T-helper 2 cell treated with Interferon-gamma antibody and Interleukin-4, amounts not matched to agents 5 μg/mL and 100 μg/mL, for 36 hours (primary cell): ENCODE measurements around the gene UCK2.
A peak's percentile ranks its signal among the peaks of the same experiment; 100 is the strongest.

Experiments
- DNase-seq: peaks from one replicate; pipeline ENCODE4 v3.0.0; 2021; ENCODE audit warnings: low spot score
- H3K27ac Mint-ChIP-seq: one replicate; pipeline ENCODE4 v1.8.0; 2021; ENCODE audit warnings: mild to moderate bottlenecking, mixed read lengths
- H3K27me3 Mint-ChIP-seq: one replicate; pipeline ENCODE4 v1.8.0; 2021; ENCODE audit warnings: low read depth, mixed read lengths
- H3K36me3 Mint-ChIP-seq: one replicate; pipeline ENCODE4 v1.8.0; 2021; ENCODE audit warnings: low read depth, mixed read lengths
- H3K4me1 Mint-ChIP-seq: one replicate; pipeline ENCODE4 v1.8.0; 2021; ENCODE audit warnings: low read depth, mixed read lengths
- H3K4me3 Mint-ChIP-seq: one replicate; pipeline ENCODE4 v1.8.0; 2022; ENCODE audit warnings: mild to moderate bottlenecking, moderate library complexity, mixed read lengths
- H3K9me3 Mint-ChIP-seq: one replicate; pipeline ENCODE4 v1.8.0; 2021; ENCODE audit warnings: mixed read lengths

UCK2 gene

DNA sequence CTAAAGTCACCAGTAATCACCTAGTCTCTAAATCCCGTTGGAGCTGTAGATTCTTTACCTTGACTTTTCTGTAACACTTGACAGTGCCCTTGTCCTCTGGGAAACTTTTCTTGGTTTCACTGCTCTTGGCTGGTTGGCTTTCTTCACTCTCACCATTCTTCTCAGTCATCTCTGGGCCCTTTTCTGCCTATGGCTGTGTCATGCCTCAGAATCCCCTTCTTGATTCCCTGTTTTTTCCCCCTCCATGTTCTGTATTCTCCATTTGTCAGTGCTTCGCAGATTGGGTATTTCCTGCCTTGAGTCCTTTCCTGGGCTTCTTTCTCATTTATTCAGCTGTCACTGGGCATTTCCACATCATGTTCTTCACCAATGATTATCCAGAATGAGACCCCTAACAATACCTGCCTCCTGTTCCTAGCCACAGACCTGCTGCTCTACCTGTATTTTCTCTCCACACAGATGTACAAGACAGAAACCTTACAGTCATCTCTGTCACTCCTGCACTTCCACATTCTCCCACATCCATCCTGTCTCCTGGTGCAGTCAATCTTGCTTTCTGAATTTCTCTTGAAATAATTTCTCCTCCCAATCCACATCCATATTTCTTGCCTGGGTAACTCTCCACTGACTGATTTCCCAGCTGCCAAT, 14.7 kb downstream of the UCK2 start:
- peaks cover 62% of the 10 kb centered on the region for H3K4me1 Mint-ChIP-seq
- no peaks in the 10 kb centered on the region for H3K27me3 Mint-ChIP-seq
- peak overlapping the region; percentile 46 for H3K27ac Mint-ChIP-seq
- no peak for DNase-seq
- H3K36me3 Mint-ChIP-seq, result peaks cover 7% of the 10 kb centered on the region
- H3K4me3 Mint-ChIP-seq, result peak overlapping the region; percentile 65
- no peaks in the 10 kb centered on the region for H3K9me3 Mint-ChIP-seq

DNA sequence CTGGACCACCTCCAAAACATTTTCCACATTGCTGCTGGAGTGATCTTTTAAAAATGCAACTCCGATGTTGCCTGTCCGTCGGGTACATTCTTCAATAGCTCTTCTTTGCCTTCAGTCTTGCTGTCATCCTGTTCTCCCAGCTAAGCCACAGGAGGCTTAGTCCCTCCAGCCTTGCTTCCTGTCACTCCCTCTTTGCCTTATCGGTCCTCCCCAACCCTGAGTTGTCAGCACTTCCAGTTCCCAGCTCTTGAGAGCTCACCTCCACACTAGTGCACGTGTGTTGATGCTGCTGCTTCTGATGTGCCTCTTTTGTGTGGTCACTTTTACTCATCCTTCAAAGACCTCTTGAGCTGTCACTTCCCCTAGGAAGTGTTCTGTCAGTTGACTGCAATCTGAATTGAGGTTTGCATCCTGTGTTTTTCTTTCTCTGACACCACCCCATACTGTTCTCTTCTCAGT, 15.3 kb downstream of the UCK2 start:
- Mint-ChIP-seq H3K9me3 (no peaks in the 10 kb centered on the region), H3K36me3 (peaks cover 7% of the 10 kb centered on the region), H3K4me1 (peaks cover 66% of the 10 kb centered on the region), H3K27me3 (no peaks in the 10 kb centered on the region), H3K4me3 (peak overlapping the region; percentile 65), H3K27ac (peak overlapping the region; percentile 46)
- DNase-seq, result peak; percentile 16

- DNase-seq, result no peak
- H3K27ac Mint-ChIP-seq, result peak overlapping the region; percentile 41
- H3K4me1 Mint-ChIP-seq, result peaks cover 63% of the 10 kb centered on the region
- H3K36me3 Mint-ChIP-seq, result peaks cover 7% of the 10 kb centered on the region
- H3K4me3 Mint-ChIP-seq, result peak overlapping the region; percentile 65
- H3K9me3 Mint-ChIP-seq, result no peaks in the 10 kb centered on the region
- H3K27me3 Mint-ChIP-seq, result no peaks in the 10 kb centered on the region
Observed at GRCh38 chr1:165843304-165843703, 15.9 kb downstream of the UCK2 start.

DNA sequence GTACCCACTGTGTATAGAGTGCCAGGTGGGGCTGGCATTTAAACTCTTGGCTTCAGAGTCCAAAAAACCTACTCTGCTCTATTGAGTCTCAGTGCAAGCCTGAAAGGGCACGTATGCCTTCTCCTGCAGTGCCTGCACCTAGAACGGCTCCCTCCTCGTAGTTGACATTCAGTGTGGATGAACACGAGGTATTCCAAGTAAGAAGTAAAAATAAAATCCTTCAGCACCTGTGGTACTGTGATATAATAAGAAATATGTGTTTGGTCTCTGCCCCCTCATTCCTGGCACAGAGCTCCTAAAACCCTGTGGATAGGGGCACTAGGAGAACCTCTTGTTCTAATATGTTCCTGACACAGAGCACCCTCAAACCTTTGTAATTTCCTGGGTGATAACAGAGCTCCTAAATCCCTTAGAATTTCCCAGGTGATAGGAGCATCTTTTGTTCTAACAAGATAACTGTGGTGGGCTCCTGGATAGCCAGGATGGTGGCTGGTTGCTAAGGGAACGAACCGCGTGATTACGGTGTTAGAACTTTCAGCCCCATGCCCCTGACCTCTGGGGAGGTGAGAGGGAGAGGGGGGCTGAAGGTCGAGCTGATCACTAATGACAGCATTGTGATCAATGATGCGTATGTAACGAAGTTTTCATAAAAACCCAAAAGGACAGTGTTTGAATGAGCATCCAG, 16.8 kb downstream of the UCK2 start:
- peaks cover 67% of the 10 kb centered on the region for H3K4me1 Mint-ChIP-seq
- DNase-seq, result no peak
- peaks cover 13% of the 10 kb centered on the region for H3K36me3 Mint-ChIP-seq
- no peak overlapping the region for H3K27ac Mint-ChIP-seq
- H3K27me3 Mint-ChIP-seq, result no peaks in the 10 kb centered on the region
- H3K4me3 Mint-ChIP-seq, result no peak overlapping the region
- H3K9me3 Mint-ChIP-seq, result no peaks in the 10 kb centered on the region

DNA sequence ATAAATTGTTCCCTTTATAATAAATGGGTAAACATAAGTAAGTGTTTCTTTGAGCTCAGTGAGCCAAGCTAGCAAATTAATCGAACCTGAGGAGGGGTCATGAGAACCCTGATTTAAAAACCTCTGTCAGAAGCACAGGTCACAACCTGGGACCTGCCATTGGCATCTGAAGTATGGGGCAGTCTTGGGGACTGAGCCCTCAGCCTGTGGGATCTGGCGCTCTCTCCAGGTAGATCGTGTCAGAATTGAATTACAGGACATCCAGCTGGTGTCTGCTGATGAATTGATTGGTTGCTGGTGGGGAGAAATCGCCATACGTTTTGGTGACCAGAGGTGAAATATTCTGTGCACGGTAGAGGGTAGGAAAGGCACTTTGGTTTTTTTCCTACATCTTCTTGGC, 17.5 kb downstream of the UCK2 start:
- Mint-ChIP-seq H3K27me3 (no peaks in the 10 kb centered on the region), H3K9me3 (no peaks in the 10 kb centered on the region), H3K27ac (no peak overlapping the region), H3K4me1 (peaks cover 69% of the 10 kb centered on the region), H3K36me3 (peaks cover 14% of the 10 kb centered on the region), H3K4me3 (no peak overlapping the region)
- no peak for DNase-seq

DNA sequence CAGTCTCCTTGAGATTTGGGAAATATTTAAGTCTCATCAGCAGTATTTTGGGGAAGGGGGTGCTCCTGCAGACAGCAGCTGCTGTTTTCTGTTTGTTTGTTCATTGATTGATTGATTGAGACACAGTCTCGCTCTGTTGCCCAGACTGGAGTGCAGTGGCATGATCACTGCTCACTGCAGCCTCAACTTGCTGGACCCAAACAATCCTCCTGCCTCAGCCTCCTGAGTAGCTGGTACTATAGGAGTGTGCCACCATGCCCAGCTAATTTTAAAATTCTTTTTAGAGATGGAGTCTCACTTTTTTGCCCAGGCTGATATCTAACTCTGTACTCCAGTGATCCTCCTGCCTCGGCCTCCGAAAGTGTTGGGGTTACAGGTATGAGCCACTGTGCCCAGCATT, 18.2 kb downstream of the UCK2 start:
- no peaks in the 10 kb centered on the region for H3K27me3 Mint-ChIP-seq
- peaks cover 65% of the 10 kb centered on the region for H3K4me1 Mint-ChIP-seq
- peak overlapping the region; percentile 41 for H3K27ac Mint-ChIP-seq
- DNase-seq, result no peak
- H3K36me3 Mint-ChIP-seq, result peaks cover 14% of the 10 kb centered on the region
- H3K9me3 Mint-ChIP-seq, result no peaks in the 10 kb centered on the region
- peak overlapping the region; percentile 10 for H3K4me3 Mint-ChIP-seq

DNA sequence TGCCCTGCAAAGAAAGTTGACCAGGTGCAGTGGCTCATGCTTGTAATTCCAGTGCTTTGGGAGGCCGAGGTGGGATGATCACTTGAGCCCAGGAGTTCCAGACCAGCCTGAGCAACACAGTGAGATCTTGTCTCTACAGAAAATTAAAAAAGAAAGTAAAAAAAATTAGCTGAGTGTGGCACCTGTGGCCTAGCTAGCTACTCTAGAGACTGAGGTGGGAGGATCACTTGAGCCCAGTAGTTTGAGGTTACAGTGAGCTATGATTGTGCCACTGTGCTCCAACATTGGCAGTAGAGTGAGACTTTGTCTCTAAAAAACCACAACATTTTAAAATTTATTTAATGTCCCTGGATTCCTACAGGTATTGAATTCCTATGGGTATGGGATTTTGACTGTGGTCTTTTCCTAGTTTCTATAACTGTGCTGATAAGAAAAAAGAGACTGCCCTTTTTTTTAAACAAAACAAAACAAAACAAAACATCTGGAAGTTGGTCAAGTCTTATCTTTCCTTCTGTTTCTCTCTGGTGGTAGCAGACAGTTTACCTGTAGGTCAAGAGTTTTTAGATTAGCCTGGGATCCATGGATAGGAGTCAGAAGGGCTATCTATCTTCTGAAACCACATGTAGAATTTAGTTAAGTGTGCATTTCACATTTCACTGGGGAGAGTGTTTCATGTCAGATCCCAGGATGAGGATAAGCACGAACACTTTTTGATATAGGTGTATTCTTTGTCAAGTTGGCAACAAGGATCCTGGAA, 18.8 kb downstream of the UCK2 start:
- no peaks in the 10 kb centered on the region for H3K9me3 Mint-ChIP-seq
- DNase-seq, result no peak
- peak overlapping the region; percentile 50 for H3K27ac Mint-ChIP-seq
- no peak overlapping the region for H3K4me3 Mint-ChIP-seq
- H3K36me3 Mint-ChIP-seq, result peaks cover 14% of the 10 kb centered on the region
- no peaks in the 10 kb centered on the region for H3K27me3 Mint-ChIP-seq
- peaks cover 67% of the 10 kb centered on the region for H3K4me1 Mint-ChIP-seq

DNA sequence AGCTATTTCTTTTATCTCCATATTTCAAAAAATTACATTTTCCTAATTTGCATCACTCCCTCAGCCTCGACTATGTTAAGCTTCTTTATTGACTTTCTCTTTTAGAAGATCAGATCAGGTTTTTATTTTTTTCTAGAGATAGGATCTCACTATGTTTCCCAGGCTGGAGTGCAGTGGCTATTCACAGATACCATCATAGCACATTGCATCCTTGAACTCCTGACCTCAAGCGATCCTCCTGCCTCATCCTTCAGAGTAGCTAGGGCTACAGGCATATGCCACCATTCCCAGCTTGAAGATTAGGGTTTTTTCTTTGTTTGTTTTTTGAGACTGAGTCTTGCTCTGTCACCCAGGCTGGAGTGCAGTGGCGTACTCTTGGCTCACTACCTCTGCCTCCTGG, 20.1 kb downstream of the UCK2 start:
- H3K36me3 Mint-ChIP-seq, result peaks cover 14% of the 10 kb centered on the region
- no peak overlapping the region for H3K27ac Mint-ChIP-seq
- H3K4me1 Mint-ChIP-seq, result peaks cover 64% of the 10 kb centered on the region
- no peak for DNase-seq
- no peak overlapping the region for H3K4me3 Mint-ChIP-seq
- H3K27me3 Mint-ChIP-seq, result no peaks in the 10 kb centered on the region
- no peaks in the 10 kb centered on the region for H3K9me3 Mint-ChIP-seq

DNA sequence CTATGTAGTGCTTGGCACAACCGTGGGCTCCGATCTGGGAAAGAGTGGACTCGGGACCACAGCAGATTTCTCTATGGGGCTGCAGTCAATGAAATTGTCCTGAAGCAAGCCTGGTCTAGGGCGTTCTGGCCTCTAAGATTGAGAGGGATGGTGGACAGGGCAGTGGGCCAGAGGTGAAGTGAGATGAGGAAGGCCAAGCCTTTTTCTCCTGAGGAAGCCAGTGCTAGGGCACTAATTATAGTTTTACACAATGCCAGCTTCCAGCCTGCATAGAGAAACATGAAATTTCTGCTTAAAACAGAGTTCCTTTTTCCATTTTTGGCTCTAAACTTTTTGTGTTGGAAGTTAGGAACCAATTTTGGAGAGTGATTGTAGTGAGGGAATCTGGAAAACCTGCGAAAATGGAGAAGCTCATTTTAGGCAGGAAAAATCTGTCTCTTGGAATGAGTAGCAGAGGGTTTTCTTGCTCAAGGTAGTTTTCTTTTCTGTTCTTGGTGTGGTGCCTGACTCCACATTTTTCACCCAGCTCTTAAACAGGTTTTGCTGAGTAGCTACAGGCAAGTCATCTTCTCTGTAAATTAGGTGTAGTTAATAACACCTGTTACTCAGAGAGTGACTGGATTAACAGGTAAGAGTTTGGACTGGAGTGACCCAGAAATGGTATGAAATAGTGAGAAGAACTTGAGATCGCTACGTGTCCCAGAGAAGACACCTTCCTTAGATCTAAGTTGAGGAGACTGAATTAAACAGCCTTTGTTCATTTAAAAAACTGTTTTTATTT, 22.1 kb downstream of the UCK2 start:
- no peak for DNase-seq
- Mint-ChIP-seq H3K27me3 (no peaks in the 10 kb centered on the region), H3K27ac (peak overlapping the region; percentile 34), H3K36me3 (peaks cover 15% of the 10 kb centered on the region), H3K4me1 (peaks cover 63% of the 10 kb centered on the region), H3K9me3 (no peaks in the 10 kb centered on the region), H3K4me3 (no peak overlapping the region)

DNA sequence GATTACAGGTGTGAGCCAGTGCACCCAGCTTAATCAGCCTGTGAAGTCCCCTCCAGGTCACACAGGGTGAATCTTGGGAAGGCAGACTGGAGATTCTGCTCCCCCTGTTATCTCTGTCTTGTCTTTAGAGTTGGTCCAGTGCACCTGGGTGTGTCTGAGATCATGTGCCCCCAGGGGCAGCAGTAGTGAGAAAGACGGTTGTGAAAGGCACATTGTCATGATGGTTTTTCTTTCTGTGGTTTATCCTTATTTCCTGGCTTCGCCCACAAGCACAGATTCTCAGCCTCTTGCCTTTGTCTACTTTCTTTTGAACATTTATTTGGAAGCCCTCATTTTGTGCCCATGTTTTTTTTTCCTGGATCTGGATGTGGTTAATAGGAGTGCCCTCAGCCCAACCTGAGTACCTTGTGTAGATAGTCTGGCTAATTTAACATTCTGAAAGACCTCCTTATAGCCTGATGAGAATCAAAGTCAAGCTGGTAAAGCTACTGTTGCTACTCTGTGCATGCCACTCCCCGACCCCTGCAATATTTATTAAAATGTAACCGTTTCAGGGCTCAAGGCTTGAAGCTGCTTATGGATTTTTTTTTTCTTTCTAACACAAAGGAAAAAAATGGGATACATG, 23.7 kb downstream of the UCK2 start:
- Mint-ChIP-seq H3K4me1 (peaks cover 67% of the 10 kb centered on the region), H3K27ac (peak overlapping the region; percentile 17), H3K9me3 (no peaks in the 10 kb centered on the region), H3K4me3 (peak overlapping the region; percentile 78), H3K36me3 (peaks cover 15% of the 10 kb centered on the region), H3K27me3 (no peaks in the 10 kb centered on the region)
- DNase-seq, result peak; percentile 34

GRCh38 chr1:165852871-165853270, 25.5 kb downstream of the UCK2 start:
- H3K4me1 Mint-ChIP-seq, result peaks cover 72% of the 10 kb centered on the region
- H3K36me3 Mint-ChIP-seq, result peaks cover 15% of the 10 kb centered on the region
- DNase-seq, result no peak
- no peaks in the 10 kb centered on the region for H3K9me3 Mint-ChIP-seq
- H3K27ac Mint-ChIP-seq, result no peak overlapping the region
- H3K4me3 Mint-ChIP-seq, result no peak overlapping the region
- H3K27me3 Mint-ChIP-seq, result no peaks in the 10 kb centered on the region

GRCh38 chr1:165853528-165854075, 26.2 kb downstream of the UCK2 start:
- Mint-ChIP-seq H3K27me3 (no peaks in the 10 kb centered on the region), H3K4me3 (no peak overlapping the region), H3K27ac (no peak overlapping the region), H3K4me1 (peaks cover 73% of the 10 kb centered on the region), H3K36me3 (peaks cover 11% of the 10 kb centered on the region), H3K9me3 (no peaks in the 10 kb centered on the region)
- no peak for DNase-seq
